Adrenal gland (tissue), 5 donors: ENCODE results near the gene FREM3.

Experiments
- POLR2A ChIP-seq, 2 donors: fragments of 450-650 bp; IDR thresholded peaks; one replicate each; pipeline ENCODE4 v1.6.1; 2017; ENCODE audit warnings: antibody characterized with exemption in 2 of 2, mild to moderate bottlenecking in 2 of 2, moderate library complexity in 1 of 2
- TF ChIP-seq, protein P1 (sequence below), 6 experiments: fragments of 450-650 bp in 4 of 6; fragments of 200-600 bp in 2 of 6; sonication (generic) in 1 of 6; IDR thresholded peaks; 1 replicate in 5 of 6; 2 replicates in 1 of 6; pipeline versions ENCODE4 v1.5.1 to v1.8.0; 2016 to 2021; ENCODE audit warnings: antibody characterized with exemption in 6 of 6, mild to moderate bottlenecking in 2 of 6, moderate library complexity in 1 of 6
- donor health status: DM: no; HTN: no; CAD: no.

DNA sequence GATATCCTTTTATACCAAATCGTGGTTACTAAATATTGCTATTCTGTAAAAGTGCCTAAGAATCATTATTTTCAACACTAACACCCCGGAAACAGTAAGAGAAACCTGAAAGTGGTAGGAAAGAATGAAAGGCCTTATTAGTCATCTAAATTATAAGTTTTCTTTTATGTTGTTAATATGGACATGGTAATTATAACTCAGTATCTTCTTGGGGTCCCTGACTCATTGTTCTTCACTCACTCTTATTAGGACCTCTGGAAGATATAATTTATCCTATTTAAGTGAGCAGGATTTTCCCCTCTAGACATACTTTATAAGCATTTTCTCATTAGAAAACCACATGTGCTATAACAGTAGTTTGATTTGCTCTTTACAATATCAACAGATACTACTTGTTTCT, 136.0 kb downstream of the FREM3 start:
- TF ChIP-seq, protein P1, sequence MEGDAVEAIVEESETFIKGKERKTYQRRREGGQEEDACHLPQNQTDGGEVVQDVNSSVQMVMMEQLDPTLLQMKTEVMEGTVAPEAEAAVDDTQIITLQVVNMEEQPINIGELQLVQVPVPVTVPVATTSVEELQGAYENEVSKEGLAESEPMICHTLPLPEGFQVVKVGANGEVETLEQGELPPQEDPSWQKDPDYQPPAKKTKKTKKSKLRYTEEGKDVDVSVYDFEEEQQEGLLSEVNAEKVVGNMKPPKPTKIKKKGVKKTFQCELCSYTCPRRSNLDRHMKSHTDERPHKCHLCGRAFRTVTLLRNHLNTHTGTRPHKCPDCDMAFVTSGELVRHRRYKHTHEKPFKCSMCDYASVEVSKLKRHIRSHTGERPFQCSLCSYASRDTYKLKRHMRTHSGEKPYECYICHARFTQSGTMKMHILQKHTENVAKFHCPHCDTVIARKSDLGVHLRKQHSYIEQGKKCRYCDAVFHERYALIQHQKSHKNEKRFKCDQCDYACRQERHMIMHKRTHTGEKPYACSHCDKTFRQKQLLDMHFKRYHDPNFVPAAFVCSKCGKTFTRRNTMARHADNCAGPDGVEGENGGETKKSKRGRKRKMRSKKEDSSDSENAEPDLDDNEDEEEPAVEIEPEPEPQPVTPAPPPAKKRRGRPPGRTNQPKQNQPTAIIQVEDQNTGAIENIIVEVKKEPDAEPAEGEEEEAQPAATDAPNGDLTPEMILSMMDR (IDR thresholded peaks at IDR 0.05) = no peak
- no peak for TF ChIP-seq POLR2A (IDR thresholded peaks at IDR 0.05)
